ENCODE data around the gene CACNA2D3. TPM values are rescaled to one million over a fixed set of nuclear protein-coding genes. Genes with fewer than 3 reads are reported as not detected.

Gene CACNA2D3
- 0.38 and 0.59 TPM in 2 replicates for total RNA-seq (ENCODE audit: low replicate concordance)

GRCh38 chr3:54122324-54123002 lies at the start of gene CACNA2D3:
Gene CACNA2D3 (plus strand): TSS chr3:54122552.

GRCh38 chr3:54928046-54928770 lies 805.9 kb downstream of the CACNA2D3 start, which contains the start of gene LRTM1:
Gene LRTM1 (minus strand): TSS chr3:54928059. CDS start chr3:54927911, 148 bp downstream.

Other genes starting within 250 kb of the CACNA2D3 start
- gene ACTR8, start 240.4 kb upstream of the CACNA2D3 start, total RNA-seq (ENCODE audit: low replicate concordance), result 34.7 and 61.8 TPM in 2 replicates
- gene SELENOK, start 230.7 kb upstream of the CACNA2D3 start, total RNA-seq (ENCODE audit: low replicate concordance), result 29.5 and 31.3 TPM in 2 replicates

Measured in smooth muscle cell of the coronary artery (primary cell).